Panc1 (cell line): ENCODE measurements around the gene TK2. TPM values are rescaled to one million over a fixed set of nuclear protein-coding genes. Genes with fewer than 3 reads are reported as not detected.

Source experiments
- ATAC-seq: fragments of 200-7000 bp; cut with Tn5 transposase; 2 replicates; pipeline ENCODE4 v1.9.1; 2020; ENCODE audit warnings: mild to moderate bottlenecking, moderate library complexity
- BruUV-seq: library from RNA; stranded (reverse); fragments of 400-500 nt; replicated peaks from 2 replicates; lab custom pipeline; 2021; lab: Mats Ljungman, UMichigan
- CTCF ChIA-PET: fragments of 300-600 bp; sonication (Branson Sonifier 250); formaldehyde crosslinking; loops from one replicate; lab custom pipeline; 2022; ENCODE audit warnings: antibody characterized with exemption; lab: Charles Lee
- POLR2A ChIA-PET: fragments of 300-600 bp; sonication (Branson Sonifier 250); formaldehyde crosslinking; loops from one replicate; lab custom pipeline; 2022; ENCODE audit warnings: antibody characterized with exemption; lab: Charles Lee
- DNase-seq: peaks from one replicate; pipeline ENCODE4 v3.0.0-alpha.2; 2010; ENCODE audit warnings: low read depth, low spot score
- H3K27ac ChIP-seq: 2 replicates; pipeline ENCODE4 v1.5.1; 2011; ENCODE audit warnings: mild to moderate bottlenecking, low read length, inconsistent platforms
- H3K27me3 ChIP-seq: fragments of 200-500 bp; sonication (Bioruptor generic); 2 replicates; pipeline ENCODE4 v1.6.0; 2014; ENCODE audit warnings: low read length, inconsistent platforms; ENCODE audit not compliant: control insufficient read depth, insufficient read depth
- H3K36me3 ChIP-seq: fragments of 200-500 bp; sonication (Bioruptor generic); 2 replicates; pipeline ENCODE4 v1.5.1; 2014; ENCODE audit warnings: inconsistent platforms, mild to moderate bottlenecking, low read length, moderate library complexity; ENCODE audit not compliant: control insufficient read depth, insufficient read depth
- H3K4me1 ChIP-seq: 2 replicates; pipeline ENCODE4 v1.5.1; 2011; ENCODE audit warnings: inconsistent platforms, mild to moderate bottlenecking, low read length, moderate library complexity; ENCODE audit not compliant: control insufficient read depth, insufficient read depth
- H3K4me3 ChIP-seq, 2 experiments: 2 replicates each; pipeline ENCODE4 v1.5.1; 2011 to 2012; ENCODE audit warnings: low read depth in 2 of 2, low read length in 2 of 2, mild to moderate bottlenecking in 2 of 2, inconsistent platforms in 1 of 2, moderate library complexity in 1 of 2
- H3K9me3 ChIP-seq: fragments of 200-500 bp; sonication (Bioruptor generic); 2 replicates; pipeline ENCODE4 v1.5.1; 2014; ENCODE audit warnings: low read depth, mild to moderate bottlenecking, inconsistent platforms, low read length, moderate library complexity; ENCODE audit not compliant: control insufficient read depth, insufficient read depth
- POLR2AphosphoS5 ChIP-seq: IDR thresholded peaks from 2 replicates; pipeline ENCODE4 v1.6.1; 2012; ENCODE audit warnings: mild to moderate bottlenecking, low read depth, low read length, moderate library complexity
- SIN3A ChIP-seq: IDR thresholded peaks from 2 replicates; pipeline ENCODE4 v1.6.1; 2012; ENCODE audit warnings: low read depth, mild to moderate bottlenecking, low read length, moderate library complexity, borderline replicate concordance; ENCODE audit not compliant: insufficient read depth
- TCF7L2 ChIP-seq: IDR thresholded peaks from 2 replicates; pipeline ENCODE4 v1.6.1; 2011; ENCODE audit warnings: mild to moderate bottlenecking, low read depth, low read length, inconsistent platforms
- in situ Hi-C: cut with HindIII; loops from 2 replicates; pipeline ENCODE4 v1.10.0; 2016; ENCODE audit warnings: low sequenced_read_pairs, low pct_unique_long_range_greater_than_20kb
- intact Hi-C: fragments of 100-400 bp; cut with micrococcal nuclease; formaldehyde crosslinking; loops from one replicate; pipeline ENCODE4 v1.10.0; 2022; ENCODE audit not compliant: unreplicated experiment
- total RNA-seq: library from RNA; stranded (reverse); gene quantifications from one replicate; pipeline ENCODE4 v1.2.1, GENCODE V29; 2021; ENCODE audit not compliant: unreplicated experiment
- TF ChIP-seq, protein P1 (sequence below): fragments of 450-650 bp; IDR thresholded peaks from 2 replicates; pipeline ENCODE4 v1.5.1; 2017; ENCODE audit warnings: mild to moderate bottlenecking
- TF ChIP-seq, protein P2 (sequence below), 2 experiments: IDR thresholded peaks; 2 replicates each; pipeline ENCODE4 v1.6.1; 2011 to 2012; ENCODE audit warnings: low read depth in 2 of 2, control low read depth in 1 of 2, low read length in 1 of 2, mild to moderate bottlenecking in 1 of 2, moderate library complexity in 1 of 2; ENCODE audit not compliant: insufficient read depth in 1 of 2

The TK2 gene
- total RNA-seq, 1 experiment from 2014 or later = 17.1 TPM

DNA sequence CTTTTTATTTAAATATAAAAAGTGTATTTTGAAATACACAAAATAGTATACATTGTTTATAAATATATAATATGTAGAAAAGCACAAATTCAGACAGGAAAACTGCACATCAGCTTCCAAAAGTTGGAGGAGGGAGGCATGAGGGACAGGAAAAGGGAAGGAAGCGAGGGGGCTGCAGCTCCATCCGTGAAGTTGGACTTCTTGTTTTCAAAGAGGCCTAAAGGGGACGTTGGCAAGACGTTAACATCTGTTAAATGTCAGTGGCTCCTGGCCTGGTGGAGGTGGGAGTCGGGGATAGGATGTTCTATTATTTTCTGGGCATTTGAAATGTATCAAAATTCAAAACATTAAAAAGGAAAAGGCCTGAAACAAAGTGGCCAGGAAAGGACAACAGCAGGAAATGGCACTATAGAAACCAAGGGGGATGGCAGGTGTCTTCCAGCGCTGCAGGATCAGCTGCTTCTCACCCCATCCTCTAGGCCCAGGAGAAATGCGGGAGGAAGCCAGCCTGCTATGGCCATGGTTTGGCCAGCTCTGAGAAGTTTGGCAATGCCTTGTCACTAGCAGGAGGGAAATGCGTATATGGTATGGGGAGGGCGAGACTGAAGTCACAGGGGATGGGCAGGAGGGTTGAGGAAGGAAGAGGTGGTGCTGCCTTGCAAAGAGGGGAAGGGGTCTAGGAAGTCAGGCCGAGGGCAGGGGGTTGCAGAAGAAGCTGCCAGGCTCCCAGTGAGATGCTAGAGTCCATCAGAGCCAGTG is 35.7 kb upstream of the TK2 start:
- H3K9me3 ChIP-seq = no peaks in the 10 kb centered on the region
- TF ChIP-seq POLR2AphosphoS5 = no peak
- no TSS peak for BruUV-seq
- no peak overlapping the region for H3K4me3 ChIP-seq
- no peaks in the 10 kb centered on the region for H3K36me3 ChIP-seq
- DNase-seq (no peak), ATAC-seq (no peak)
- no peaks in the 10 kb centered on the region for H3K4me1 ChIP-seq
- in situ Hi-C loops (no loop called here), intact Hi-C loops (no loop called here)
- no peak overlapping the region for H3K27ac ChIP-seq
- CTCF ChIA-PET = no interaction called here
- no peaks in the 10 kb centered on the region for H3K27me3 ChIP-seq
- POLR2A ChIA-PET = no interaction called here

GRCh38 chr16:66581246-66581952 is 31.5 kb upstream of the TK2 start:
- ChIA-PET CTCF (no interaction called here), POLR2A (no interaction called here)
- H3K4me1 ChIP-seq = no peaks in the 10 kb centered on the region
- in situ Hi-C loops (no loop called here), intact Hi-C loops (no loop called here)
- no peak overlapping the region for H3K27ac ChIP-seq
- H3K9me3 ChIP-seq = no peaks in the 10 kb centered on the region
- ATAC-seq = no peak
- TF ChIP-seq, protein P1, sequence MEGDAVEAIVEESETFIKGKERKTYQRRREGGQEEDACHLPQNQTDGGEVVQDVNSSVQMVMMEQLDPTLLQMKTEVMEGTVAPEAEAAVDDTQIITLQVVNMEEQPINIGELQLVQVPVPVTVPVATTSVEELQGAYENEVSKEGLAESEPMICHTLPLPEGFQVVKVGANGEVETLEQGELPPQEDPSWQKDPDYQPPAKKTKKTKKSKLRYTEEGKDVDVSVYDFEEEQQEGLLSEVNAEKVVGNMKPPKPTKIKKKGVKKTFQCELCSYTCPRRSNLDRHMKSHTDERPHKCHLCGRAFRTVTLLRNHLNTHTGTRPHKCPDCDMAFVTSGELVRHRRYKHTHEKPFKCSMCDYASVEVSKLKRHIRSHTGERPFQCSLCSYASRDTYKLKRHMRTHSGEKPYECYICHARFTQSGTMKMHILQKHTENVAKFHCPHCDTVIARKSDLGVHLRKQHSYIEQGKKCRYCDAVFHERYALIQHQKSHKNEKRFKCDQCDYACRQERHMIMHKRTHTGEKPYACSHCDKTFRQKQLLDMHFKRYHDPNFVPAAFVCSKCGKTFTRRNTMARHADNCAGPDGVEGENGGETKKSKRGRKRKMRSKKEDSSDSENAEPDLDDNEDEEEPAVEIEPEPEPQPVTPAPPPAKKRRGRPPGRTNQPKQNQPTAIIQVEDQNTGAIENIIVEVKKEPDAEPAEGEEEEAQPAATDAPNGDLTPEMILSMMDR = no peak
- TF ChIP-seq, protein P2, sequence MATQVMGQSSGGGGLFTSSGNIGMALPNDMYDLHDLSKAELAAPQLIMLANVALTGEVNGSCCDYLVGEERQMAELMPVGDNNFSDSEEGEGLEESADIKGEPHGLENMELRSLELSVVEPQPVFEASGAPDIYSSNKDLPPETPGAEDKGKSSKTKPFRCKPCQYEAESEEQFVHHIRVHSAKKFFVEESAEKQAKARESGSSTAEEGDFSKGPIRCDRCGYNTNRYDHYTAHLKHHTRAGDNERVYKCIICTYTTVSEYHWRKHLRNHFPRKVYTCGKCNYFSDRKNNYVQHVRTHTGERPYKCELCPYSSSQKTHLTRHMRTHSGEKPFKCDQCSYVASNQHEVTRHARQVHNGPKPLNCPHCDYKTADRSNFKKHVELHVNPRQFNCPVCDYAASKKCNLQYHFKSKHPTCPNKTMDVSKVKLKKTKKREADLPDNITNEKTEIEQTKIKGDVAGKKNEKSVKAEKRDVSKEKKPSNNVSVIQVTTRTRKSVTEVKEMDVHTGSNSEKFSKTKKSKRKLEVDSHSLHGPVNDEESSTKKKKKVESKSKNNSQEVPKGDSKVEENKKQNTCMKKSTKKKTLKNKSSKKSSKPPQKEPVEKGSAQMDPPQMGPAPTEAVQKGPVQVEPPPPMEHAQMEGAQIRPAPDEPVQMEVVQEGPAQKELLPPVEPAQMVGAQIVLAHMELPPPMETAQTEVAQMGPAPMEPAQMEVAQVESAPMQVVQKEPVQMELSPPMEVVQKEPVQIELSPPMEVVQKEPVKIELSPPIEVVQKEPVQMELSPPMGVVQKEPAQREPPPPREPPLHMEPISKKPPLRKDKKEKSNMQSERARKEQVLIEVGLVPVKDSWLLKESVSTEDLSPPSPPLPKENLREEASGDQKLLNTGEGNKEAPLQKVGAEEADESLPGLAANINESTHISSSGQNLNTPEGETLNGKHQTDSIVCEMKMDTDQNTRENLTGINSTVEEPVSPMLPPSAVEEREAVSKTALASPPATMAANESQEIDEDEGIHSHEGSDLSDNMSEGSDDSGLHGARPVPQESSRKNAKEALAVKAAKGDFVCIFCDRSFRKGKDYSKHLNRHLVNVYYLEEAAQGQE (IDR thresholded peaks at IDR 0.05; ENCODE audit: insufficient read depth in 1 of 2, low read depth in 2 of 2, low read length in 1 of 2) = no peak
- no peak for TF ChIP-seq SIN3A
- no peak for TF ChIP-seq TCF7L2
- no peak for TF ChIP-seq POLR2AphosphoS5
- no peak overlapping the region for H3K4me3 ChIP-seq
- no peaks in the 10 kb centered on the region for H3K36me3 ChIP-seq
- no TSS peak for BruUV-seq
- no peak for DNase-seq
- H3K27me3 ChIP-seq = no peaks in the 10 kb centered on the region
